Measurements from ENCODE around the gene PAEP. TPM values are rescaled to one million over a fixed set of nuclear protein-coding genes. Genes with fewer than 3 reads are reported as not detected.

PAEP gene
- total RNA-seq, 1 donor from 2014 or later: not detected

DNA sequence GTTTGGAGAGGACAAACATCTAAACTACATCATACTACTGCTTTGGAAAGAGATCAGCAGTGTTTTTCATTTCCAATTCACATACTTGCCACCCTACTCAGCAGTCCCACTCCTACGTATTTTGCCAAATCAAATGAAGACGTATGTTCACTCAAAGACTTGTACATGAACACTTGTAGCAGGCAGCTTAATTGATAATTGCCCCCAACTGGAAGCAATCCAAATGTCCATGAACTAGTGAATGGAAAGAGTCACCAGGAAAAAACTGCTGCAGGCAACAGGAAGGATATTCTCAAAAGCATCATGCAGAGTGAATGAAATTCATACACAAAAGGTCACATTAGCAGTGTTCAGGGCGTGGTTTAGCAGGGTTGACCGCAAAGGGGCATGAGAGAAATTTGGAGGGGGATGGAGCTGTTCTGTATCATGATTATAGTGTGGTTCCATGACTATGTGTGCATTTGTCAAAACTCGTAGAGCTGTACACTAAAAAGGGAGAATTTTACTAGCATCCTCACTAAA lies 38.8 kb downstream of the PAEP start:
- DNase-seq (ENCODE audit: low spot score): no peak
- Mint-ChIP-seq H3K27me3 (ENCODE audit: low read depth) (peaks cover 31% of the 10 kb centered on the region), H3K9me3 (ENCODE audit: low read depth) (peaks cover 15% of the 10 kb centered on the region), H3K4me3 (ENCODE audit: unreplicated experiment) (no peak overlapping the region), H3K4me1 (ENCODE audit: low read depth) (no peaks in the 10 kb centered on the region), H3K36me3 (ENCODE audit: low read depth) (peaks cover 5% of the 10 kb centered on the region), H3K27ac (ENCODE audit: unreplicated experiment) (no peak overlapping the region)
- TF ChIP-seq, protein P1, sequence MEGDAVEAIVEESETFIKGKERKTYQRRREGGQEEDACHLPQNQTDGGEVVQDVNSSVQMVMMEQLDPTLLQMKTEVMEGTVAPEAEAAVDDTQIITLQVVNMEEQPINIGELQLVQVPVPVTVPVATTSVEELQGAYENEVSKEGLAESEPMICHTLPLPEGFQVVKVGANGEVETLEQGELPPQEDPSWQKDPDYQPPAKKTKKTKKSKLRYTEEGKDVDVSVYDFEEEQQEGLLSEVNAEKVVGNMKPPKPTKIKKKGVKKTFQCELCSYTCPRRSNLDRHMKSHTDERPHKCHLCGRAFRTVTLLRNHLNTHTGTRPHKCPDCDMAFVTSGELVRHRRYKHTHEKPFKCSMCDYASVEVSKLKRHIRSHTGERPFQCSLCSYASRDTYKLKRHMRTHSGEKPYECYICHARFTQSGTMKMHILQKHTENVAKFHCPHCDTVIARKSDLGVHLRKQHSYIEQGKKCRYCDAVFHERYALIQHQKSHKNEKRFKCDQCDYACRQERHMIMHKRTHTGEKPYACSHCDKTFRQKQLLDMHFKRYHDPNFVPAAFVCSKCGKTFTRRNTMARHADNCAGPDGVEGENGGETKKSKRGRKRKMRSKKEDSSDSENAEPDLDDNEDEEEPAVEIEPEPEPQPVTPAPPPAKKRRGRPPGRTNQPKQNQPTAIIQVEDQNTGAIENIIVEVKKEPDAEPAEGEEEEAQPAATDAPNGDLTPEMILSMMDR (IDR thresholded peaks at IDR 0.05): no peak

DNA sequence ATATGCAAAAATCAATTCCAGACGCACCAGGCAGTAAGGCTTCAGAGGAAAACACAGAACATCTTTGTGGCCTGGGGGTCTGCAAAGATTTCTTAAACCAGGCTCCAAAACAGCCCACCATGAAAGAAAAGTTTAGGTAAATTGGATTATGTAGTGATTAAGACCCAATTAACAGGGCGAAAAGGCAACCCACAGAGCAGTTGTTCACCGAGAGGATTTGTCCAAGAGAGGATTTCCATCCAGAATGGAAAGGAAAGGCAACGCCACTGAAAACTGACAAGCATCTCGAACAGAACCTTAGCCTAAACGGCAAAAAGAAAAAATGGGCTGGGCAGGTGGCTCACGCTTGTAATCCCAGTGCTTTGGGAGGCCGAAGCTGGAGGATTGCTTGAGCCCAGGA lies 40.4 kb downstream of the PAEP start:
- TF ChIP-seq, protein P1 (IDR thresholded peaks at IDR 0.05): no peak
- Mint-ChIP-seq H3K4me1 (ENCODE audit: low read depth) (no peaks in the 10 kb centered on the region), H3K27ac (ENCODE audit: unreplicated experiment) (no peak overlapping the region), H3K27me3 (ENCODE audit: low read depth) (peaks cover 24% of the 10 kb centered on the region), H3K9me3 (ENCODE audit: low read depth) (peaks cover 7% of the 10 kb centered on the region), H3K4me3 (ENCODE audit: unreplicated experiment) (no peak overlapping the region), H3K36me3 (ENCODE audit: low read depth) (peaks cover 5% of the 10 kb centered on the region)
- no peak for DNase-seq (ENCODE audit: low spot score)

DNA sequence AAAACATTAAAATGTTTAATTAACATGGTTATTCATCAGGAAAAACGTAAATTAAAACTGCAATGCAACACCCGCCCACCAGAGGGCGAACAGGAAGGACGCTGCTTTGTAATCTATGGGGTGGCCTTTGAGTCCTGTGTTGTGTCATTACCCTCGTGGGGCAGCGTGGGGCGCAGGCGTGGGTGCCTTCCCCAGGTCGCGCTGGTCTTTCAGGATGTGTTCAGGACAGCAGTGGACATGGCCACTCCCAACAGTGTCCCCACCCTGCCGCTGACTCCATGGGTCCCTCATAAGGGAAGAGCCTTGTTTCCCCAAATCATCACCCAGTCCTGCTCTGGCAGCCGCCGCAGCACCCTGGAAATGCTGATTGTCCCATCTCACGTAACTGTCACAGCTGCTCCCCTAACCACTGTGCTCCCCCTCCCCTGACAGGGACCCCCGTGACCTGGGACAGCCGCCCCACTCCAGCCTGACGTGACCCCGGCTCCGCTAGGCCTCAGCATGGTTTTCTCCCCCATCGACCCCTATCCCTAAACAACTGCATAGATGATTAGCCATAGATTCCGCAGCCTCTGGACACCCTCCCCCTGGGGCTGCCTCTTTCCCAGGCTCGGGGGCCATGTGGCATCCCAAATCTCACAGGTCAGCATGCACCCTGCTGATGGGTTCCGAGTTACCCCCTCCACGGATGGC lies 41.4 kb downstream of the PAEP start:
- Mint-ChIP-seq H3K4me1 (ENCODE audit: low read depth) (no peaks in the 10 kb centered on the region), H3K36me3 (ENCODE audit: low read depth) (peaks cover 5% of the 10 kb centered on the region), H3K27ac (ENCODE audit: unreplicated experiment) (no peak overlapping the region), H3K9me3 (ENCODE audit: low read depth) (peaks cover 6% of the 10 kb centered on the region), H3K27me3 (ENCODE audit: low read depth) (peaks cover 19% of the 10 kb centered on the region), H3K4me3 (ENCODE audit: unreplicated experiment) (no peak overlapping the region)
- DNase-seq (ENCODE audit: low spot score): no peak
- TF ChIP-seq, protein P1 (IDR thresholded peaks at IDR 0.05): peak; percentile 85

DNA sequence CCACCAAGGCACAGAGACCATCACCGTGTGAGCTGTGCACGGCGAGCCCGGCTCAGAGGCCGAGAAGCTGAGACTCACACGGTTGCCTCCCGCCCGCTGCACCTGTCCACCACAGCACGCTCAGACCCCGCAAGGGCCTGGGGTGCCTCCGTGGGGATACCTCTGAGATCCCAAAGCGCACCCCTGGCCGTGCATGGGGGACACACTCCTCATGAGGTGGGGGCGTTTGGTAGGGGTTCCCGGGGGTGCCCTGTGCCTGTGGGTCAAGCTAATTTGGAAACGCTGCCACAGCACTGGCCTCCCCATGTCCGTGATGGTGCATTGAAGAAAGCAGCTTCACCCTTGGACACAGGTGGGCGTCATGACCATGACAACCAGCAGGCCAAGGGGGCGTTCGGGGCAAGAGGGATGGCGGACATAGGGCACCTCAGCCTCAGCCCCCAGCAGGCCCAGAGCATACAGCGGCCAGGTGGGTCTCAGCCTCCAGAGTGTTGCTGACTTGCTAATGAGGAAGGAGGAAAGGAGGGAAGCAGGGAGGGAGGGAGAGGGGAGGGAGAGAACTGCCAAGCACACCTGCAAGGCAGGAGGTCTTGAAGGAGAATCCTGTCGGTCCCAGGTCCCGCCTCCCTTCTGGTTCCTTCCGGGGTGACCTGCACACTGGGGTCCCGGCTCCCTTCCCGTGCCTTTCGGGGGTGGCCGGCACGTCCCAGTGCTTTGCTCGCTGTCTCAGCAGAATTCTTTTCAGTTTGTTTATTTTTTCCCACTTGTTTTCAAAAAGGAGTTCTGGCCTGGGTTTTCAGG lies 43.1 kb downstream of the PAEP start:
- no peaks in the 10 kb centered on the region for H3K4me1 Mint-ChIP-seq (ENCODE audit: low read depth)
- no peak for DNase-seq (ENCODE audit: low spot score)
- TF ChIP-seq, protein P1 (IDR thresholded peaks at IDR 0.05): no peak
- no peak overlapping the region for H3K27ac Mint-ChIP-seq (ENCODE audit: unreplicated experiment)
- peaks cover 10% of the 10 kb centered on the region for H3K27me3 Mint-ChIP-seq (ENCODE audit: low read depth)
- H3K9me3 Mint-ChIP-seq (ENCODE audit: low read depth): no peaks in the 10 kb centered on the region
- no peaks in the 10 kb centered on the region for H3K36me3 Mint-ChIP-seq (ENCODE audit: low read depth)
- H3K4me3 Mint-ChIP-seq (ENCODE audit: unreplicated experiment): no peak overlapping the region

DNA sequence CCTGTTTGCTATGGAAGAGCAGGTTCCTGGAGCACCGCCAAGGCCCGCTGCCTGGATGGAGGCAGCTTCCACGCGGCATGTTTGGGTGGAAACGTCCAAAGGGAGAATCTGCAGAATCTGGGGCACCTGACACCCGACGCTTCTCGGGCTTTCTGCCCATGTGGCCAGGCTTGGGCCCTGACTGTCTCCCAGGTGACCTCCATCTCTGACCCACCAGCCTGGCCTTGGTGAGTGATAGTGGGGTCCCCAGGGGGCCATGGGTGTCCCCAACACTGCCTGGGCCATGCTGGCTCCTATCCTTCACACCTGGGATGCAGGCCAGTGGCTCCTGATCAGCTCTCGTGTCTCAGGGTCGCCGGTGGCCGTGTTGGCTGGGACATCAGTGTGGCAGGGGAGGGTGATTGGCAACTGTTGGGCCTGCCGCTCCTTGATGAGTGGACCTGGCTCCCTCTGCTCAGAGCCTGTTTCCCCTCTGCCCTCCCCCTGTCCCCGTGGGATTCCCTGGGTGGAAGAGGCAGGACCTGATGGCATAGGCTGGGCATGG lies 43.8 kb downstream of the PAEP start:
- TF ChIP-seq, protein P1 (IDR thresholded peaks at IDR 0.05): no peak
- peak; percentile 72 for DNase-seq (ENCODE audit: low spot score)
- H3K4me3 Mint-ChIP-seq (ENCODE audit: unreplicated experiment): no peak overlapping the region
- H3K36me3 Mint-ChIP-seq (ENCODE audit: low read depth): no peaks in the 10 kb centered on the region
- H3K4me1 Mint-ChIP-seq (ENCODE audit: low read depth): no peaks in the 10 kb centered on the region
- H3K9me3 Mint-ChIP-seq (ENCODE audit: low read depth): no peaks in the 10 kb centered on the region
- H3K27ac Mint-ChIP-seq (ENCODE audit: unreplicated experiment): no peak overlapping the region
- peaks cover 13% of the 10 kb centered on the region for H3K27me3 Mint-ChIP-seq (ENCODE audit: low read depth)
